SK-N-SH treated with all-trans-retinoic acid at 6 μM for 48 hours (cell line): Measurements from ENCODE around the gene PURA.

Source experiments
- ZFP3 ChIP-seq: fragments of 250-450 bp; sonication (Bioruptor Pico); IDR thresholded peaks from 2 replicates; pipeline ENCODE4 v1.5.0; 2020; ENCODE audit warnings: mild to moderate bottlenecking, moderate library complexity
- ZFP30 ChIP-seq: fragments of 450-650 bp; formaldehyde crosslinking; IDR thresholded peaks from 2 replicates; pipeline ENCODE4 v1.5.0; 2022; ENCODE audit warnings: mild to moderate bottlenecking, moderate library complexity
- ZNF70 ChIP-seq: fragments of 450-650 bp; formaldehyde crosslinking; IDR thresholded peaks from 2 replicates; pipeline ENCODE4 v1.5.0; 2020; ENCODE audit warnings: mild to moderate bottlenecking, moderate library complexity

GRCh38 chr5:140104100-140104499 is 9.8 kb upstream of the PURA start:
- TF ChIP-seq ZNF70 (CRISPR knock-in tag) (no peak), ZFP3 (CRISPR knock-in tag) (no peak), ZFP30 (no peak)
